Measurements from ENCODE around the gene MORN1. TPM values are rescaled to one million over a fixed set of nuclear protein-coding genes. Genes with fewer than 3 reads are reported as not detected.
A peak's percentile ranks its signal among the peaks of the same experiment; 100 is the strongest.

MORN1 gene
- total RNA-seq, 2 experiments from 2014 or later: 10.5 to 11.6 TPM

DNA sequence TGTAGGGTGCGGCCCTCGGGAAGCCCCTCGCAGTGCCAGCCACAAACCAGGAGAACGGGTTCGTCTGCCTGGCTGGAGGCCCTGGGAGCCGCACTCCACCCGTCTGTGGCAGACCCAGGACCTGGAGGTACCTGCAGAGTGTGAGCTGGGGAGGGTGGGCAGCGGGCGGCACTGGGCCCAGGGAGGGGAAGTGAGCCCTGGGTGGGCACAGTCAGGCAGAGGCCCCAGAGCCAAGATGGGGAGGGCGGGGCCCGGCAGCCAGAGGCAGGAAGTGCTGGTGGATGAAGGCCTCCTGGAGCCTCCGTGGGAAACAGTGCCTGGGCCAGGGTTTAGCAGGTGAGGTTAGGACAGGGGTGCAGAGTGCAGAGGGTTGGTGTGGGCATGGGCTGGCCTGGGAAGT is 25.0 kb upstream of the MORN1 start:
- peak overlapping the region; percentile 92 for H3K4me3 Mint-ChIP-seq
- peaks cover 4% of the 10 kb centered on the region for H3K36me3 Mint-ChIP-seq
- POLR2A ChIA-PET: interaction anchor here (0.6 to 5.0 kb wide), 15 partner anchors 9 to 227 kb away, joined by 3 to 98 read pairs (median 3); partner anchors contain the start of genes FAAP20, MORN1, PANK4 and PRXL2B
- ATAC-seq (ENCODE audit: low read depth) (peak; percentile 8), DNase-seq (peak; percentile 68)
- no peaks in the 10 kb centered on the region for H3K27me3 Mint-ChIP-seq
- no peaks in the 10 kb centered on the region for H3K9me3 Mint-ChIP-seq
- H3K27ac Mint-ChIP-seq: peak overlapping the region; percentile 92
- H3K4me1 Mint-ChIP-seq: peaks cover 23% of the 10 kb centered on the region

DNA sequence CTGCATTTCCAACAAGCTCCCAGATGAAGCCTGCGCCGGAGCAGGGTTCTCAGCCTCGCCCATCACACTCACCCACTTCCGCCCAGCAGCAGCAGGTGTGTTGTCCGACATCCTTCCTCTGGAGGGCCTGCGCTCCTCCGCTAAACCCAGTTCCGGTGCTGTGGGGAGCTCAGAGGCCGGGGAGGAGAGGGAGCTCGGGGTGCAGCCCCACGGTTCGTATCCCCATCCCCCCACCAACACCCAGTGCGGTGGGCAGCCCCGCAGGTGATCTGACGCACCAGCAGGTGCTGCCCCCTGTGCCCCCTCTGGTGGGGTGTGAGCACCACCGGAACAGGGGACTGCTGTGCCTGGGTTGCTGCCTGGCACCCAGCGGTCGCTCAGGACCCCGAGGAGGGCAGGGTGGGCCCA is 24.5 kb upstream of the MORN1 start:
- no peaks in the 10 kb centered on the region for H3K9me3 Mint-ChIP-seq
- H3K27ac Mint-ChIP-seq: peak overlapping the region; percentile 92
- H3K4me3 Mint-ChIP-seq: peak overlapping the region; percentile 92
- ATAC-seq (ENCODE audit: low read depth) (peak; percentile 32), DNase-seq (peak; percentile 74)
- H3K36me3 Mint-ChIP-seq: peaks cover 4% of the 10 kb centered on the region
- peaks cover 25% of the 10 kb centered on the region for H3K4me1 Mint-ChIP-seq
- POLR2A ChIA-PET: interaction anchor here (0.6 to 5.0 kb wide), 17 partner anchors 8 to 373 kb away, joined by 3 to 98 read pairs (median 3); partner anchors contain the start of genes FAAP20, MORN1, PANK4 and PRXL2B
- H3K27me3 Mint-ChIP-seq: no peaks in the 10 kb centered on the region

DNA sequence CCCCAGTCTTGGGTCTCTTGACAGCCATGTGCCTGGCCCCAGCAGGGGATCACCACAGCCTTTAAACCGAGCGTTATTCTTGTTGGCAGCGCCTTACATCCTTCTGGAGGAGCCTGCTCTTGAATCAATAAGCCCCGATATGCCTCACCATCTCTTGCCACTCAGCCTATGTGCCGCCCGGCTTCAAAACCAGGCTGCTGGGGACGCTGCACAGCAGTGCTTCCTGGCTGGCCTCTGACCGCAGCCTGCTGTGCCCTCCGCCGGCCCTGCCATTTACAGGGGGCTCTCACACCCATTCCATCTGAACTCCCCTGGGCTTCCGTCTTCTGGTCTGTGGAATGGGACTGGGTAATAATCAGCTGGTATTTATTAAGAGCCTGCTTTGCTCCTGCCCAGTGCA is 24.0 kb upstream of the MORN1 start:
- Mint-ChIP-seq H3K4me1 (peaks cover 29% of the 10 kb centered on the region), H3K36me3 (peaks cover 4% of the 10 kb centered on the region), H3K27ac (peak overlapping the region; percentile 92), H3K4me3 (peak overlapping the region; percentile 92), H3K9me3 (no peaks in the 10 kb centered on the region), H3K27me3 (no peaks in the 10 kb centered on the region)
- POLR2A ChIA-PET: interaction anchor here (0.7 to 5.0 kb wide), 13 partner anchors 10 to 374 kb away, joined by 3 to 98 read pairs (median 5); partner anchors contain the start of genes FAAP20, MORN1, PANK4 and PRXL2B
- DNase-seq: peak; percentile 60
- no peak for ATAC-seq (ENCODE audit: low read depth)

DNA sequence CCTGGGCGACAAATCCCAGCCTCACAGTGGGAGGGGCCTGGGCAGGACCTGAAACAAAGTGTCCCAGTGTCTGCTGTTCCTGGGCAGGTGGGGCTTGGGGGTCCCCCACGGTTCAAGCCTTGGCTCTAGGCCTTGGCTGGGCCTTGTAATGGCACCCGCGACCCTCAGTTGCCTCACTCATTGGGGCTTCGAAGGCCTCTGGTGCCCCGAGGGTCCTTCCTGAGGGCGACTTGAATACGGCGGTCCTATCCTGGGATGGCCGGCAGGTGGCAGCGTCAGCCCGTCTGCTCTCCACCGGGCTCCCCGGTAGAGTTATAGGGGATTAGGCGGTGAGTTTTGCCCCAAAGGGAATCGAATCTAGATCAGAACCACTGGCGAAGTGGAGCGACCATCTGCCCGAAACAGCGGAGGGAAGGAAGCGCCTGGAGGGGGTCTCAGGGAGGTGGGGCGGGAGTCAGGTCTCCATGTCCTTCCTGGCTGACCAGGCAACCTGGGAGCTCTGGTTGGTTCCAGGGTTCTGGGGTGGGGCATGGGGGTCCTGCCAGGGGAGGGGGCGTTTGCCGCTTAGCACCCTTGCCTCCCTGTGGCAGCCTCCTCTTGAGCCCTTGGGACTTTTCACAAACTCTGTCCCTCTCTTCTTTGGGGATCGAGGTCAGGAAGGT is 23.1 kb upstream of the MORN1 start:
- peak; percentile 87 for DNase-seq
- Mint-ChIP-seq H3K4me1 (peaks cover 29% of the 10 kb centered on the region), H3K27ac (peak overlapping the region; percentile 92), H3K36me3 (peaks cover 4% of the 10 kb centered on the region), H3K9me3 (no peaks in the 10 kb centered on the region), H3K27me3 (no peaks in the 10 kb centered on the region), H3K4me3 (peak overlapping the region; percentile 92)
- peak; percentile 23 for ATAC-seq (ENCODE audit: low read depth)
- POLR2A ChIA-PET: interaction anchor here (1.3 to 5.0 kb wide), 6 partner anchors 23 to 374 kb away, joined by 5 to 98 read pairs (median 22); partner anchors contain the start of genes MORN1, PANK4, PRXL2B and RER1

DNA sequence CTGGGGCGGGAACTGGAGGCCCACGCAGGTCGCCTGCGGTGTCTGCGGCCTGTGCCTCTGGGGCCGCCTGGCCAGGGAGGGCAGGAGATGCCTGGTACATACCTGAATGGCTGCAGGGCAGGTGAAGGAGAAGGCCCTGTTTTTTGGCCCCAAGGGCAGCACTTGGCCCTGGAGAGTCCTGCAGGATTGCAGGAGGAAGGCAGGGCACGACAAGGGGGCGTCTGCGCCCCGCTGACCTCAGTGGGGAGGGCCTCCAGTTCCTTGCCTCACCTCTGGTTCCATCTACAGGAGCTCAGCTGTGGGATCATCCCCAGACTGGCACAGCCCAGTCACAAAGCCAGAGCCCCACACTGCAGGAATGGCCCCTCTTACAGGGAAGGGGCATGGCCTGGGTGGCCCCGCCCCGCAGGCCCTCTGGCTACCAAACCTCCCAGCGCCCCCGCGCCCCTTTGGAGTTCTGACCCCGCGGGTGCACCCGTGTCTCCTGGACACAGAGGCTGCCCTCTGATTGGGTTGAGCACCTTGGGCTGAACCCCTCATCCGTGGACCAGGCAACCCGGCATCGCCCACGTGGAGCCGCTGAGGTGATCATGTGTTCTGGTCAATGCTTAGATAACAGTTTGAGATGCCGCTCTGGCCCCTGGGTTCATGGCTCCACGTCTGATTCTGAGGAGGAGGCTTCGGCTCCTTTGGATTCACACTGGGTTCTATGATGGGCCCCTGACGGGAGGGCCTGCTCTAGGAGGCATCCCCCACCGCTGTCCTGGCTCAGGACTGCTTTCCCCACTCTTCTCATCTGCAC is 22.3 kb upstream of the MORN1 start:
- Mint-ChIP-seq H3K36me3 (peaks cover 4% of the 10 kb centered on the region), H3K4me3 (peak overlapping the region; percentile 92), H3K4me1 (peaks cover 29% of the 10 kb centered on the region), H3K27ac (peak overlapping the region; percentile 92), H3K27me3 (no peaks in the 10 kb centered on the region), H3K9me3 (no peaks in the 10 kb centered on the region)
- no peak for ATAC-seq (ENCODE audit: low read depth)
- DNase-seq: peak; percentile 65
- POLR2A ChIA-PET: interaction anchor here (0.6 to 5.0 kb wide), 14 partner anchors 22 to 219 kb away, joined by 3 to 98 read pairs (median 7); partner anchors contain the start of genes FAAP20, MORN1, PANK4 and PRXL2B

DNA sequence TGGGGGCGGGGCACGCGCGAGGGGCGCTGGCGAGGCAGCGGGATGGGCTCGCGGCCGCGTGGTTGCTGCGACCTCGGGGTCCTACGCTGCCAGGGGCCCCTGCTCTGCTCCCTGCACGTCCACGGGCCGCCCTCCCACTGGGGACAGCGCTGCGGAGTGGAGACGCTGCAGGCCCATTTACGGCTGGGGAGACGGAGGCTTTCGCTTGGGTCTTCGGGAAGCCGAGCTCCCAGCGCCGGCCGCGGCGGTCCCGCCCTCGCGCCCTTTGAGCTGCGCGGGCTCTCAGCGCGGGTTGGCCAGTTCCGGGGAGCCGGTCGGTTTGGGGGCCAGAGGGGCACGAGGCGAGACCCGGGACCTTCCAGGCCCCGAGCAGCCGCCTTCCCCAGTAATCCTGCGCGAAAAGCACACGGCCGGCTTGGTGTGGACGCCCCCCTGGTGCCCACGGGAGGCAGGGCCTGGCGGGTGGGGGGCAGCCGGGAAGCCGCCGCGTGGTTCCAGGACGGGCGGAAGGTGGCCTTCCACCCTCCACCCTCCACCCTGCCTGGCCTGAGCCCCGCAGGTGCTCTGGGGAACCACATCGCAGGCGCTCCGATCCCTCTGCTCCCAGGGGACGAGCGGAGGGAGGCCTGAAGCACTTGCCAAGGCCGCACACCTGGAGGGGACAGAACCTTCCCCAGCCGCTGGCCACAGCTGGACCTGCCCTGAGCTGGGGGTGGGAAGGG is 21.6 kb upstream of the MORN1 start:
- Mint-ChIP-seq H3K4me1 (peaks cover 29% of the 10 kb centered on the region), H3K27ac (peak overlapping the region; percentile 16), H3K27me3 (no peaks in the 10 kb centered on the region), H3K4me3 (peak overlapping the region; percentile 92), H3K36me3 (peaks cover 4% of the 10 kb centered on the region), H3K9me3 (no peaks in the 10 kb centered on the region)
- DNase-seq (no peak), ATAC-seq (ENCODE audit: low read depth) (peak; percentile 38)
- POLR2A ChIA-PET: interaction anchor here (0.8 to 2.9 kb wide), 10 partner anchors 21 to 218 kb away, joined by 3 to 40 read pairs (median 6); partner anchors contain the start of genes FAAP20, MORN1, PANK4 and PRXL2B

DNA sequence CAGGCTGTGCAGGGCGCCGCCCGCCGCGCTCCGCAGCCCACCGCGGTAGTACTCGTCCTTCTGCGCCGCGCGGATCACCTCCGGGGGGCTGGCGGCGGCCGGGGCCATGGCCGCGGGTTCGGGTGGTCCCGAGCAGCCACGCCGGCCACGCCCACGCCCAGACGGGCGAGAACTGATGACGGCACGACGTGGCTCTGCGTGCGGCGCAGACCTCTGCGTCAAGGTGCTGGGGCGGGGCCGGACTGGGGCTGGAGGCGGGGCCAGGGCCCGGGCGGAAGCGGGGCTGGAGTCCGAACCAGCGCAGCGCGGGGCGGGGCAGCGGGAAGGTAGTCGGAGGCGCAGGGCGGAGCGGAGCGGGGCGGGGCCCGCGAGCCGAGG is 21.0 kb upstream of the MORN1 start, which contains the start of gene PEX10:
TSS of gene PEX10 (minus strand) at position 170 of the 378 bp plus-strand sequence. CDS start at position 108, 62 bp downstream.
- Mint-ChIP-seq H3K27me3 (no peaks in the 10 kb centered on the region), H3K9me3 (no peaks in the 10 kb centered on the region), H3K4me1 (peaks cover 29% of the 10 kb centered on the region), H3K27ac (peak within 1 kb of the TSS; percentile 90), H3K4me3 (peak within 1 kb of the TSS; percentile 92), H3K36me3 (peaks cover 4% of the 10 kb centered on the region)
- POLR2A ChIA-PET: interaction anchor here (0.8 to 2.9 kb wide), 9 partner anchors 21 to 217 kb away, joined by 3 to 40 read pairs (median 7); partner anchors contain the start of genes FAAP20, MORN1, PANK4 and PRXL2B
- DNase-seq: peak; percentile 100
- ATAC-seq (ENCODE audit: low read depth): peak; percentile 75

DNA sequence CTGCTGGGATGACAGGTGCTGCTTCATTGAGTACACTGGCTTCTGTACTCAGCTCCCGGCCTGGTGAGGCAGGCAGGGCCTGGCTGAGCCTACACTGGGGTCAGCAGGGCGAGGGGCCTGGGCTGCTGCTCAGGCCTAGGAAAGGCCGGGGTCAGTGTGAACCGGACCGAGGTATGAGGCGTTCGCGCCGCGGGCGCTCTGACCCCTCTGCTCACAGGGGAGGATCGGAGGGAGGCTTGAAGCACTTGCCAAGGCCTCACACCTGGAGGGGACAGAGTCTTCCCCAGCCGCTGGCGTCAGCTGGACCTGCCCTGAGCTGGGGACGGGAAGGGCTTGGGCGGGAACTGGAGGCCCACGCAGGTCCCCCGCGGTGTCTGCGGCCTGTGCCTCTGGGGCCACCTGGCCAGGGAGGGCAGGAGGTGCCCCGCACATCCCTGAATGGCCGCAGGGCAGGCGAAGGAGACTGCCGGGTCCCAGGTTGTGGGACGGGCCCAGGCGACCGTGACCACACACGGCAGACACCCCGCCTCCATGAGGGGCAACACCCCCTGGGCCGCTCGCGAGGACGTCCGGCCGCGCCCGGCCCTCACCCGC is 20.5 kb upstream of the MORN1 start:
- H3K4me3 Mint-ChIP-seq: peak overlapping the region; percentile 88
- H3K9me3 Mint-ChIP-seq: no peaks in the 10 kb centered on the region
- peaks cover 26% of the 10 kb centered on the region for H3K4me1 Mint-ChIP-seq
- H3K36me3 Mint-ChIP-seq: peaks cover 4% of the 10 kb centered on the region
- ATAC-seq (ENCODE audit: low read depth) (peak; percentile 17), DNase-seq (no peak)
- POLR2A ChIA-PET: interaction anchor here (0.7 to 2.9 kb wide), 6 partner anchors 15 to 224 kb away, joined by 3 to 18 read pairs (median 3); partner anchors contain the start of gene PRXL2B
- no peaks in the 10 kb centered on the region for H3K27me3 Mint-ChIP-seq
- peak overlapping the region; percentile 90 for H3K27ac Mint-ChIP-seq

DNA sequence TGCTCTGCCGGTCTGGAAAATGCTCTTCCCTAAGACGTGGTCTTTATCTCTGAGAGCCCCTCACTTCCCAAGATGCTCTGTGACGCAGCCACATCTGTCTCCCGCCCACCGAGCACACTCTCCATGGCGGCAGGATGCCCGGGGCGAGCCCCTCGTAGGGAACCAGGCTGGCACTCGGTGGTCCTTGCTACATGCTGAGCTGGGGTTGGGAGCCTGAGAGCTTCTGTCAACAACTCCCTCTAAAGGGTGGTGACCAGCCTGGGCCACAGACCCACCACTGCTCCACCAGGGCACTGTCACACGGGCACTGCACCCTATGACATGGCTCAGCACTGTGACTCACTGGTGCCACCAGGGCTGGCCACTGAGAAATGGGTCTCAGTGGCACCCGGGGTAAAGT is 18.4 kb upstream of the MORN1 start:
- no peaks in the 10 kb centered on the region for H3K36me3 Mint-ChIP-seq

DNA sequence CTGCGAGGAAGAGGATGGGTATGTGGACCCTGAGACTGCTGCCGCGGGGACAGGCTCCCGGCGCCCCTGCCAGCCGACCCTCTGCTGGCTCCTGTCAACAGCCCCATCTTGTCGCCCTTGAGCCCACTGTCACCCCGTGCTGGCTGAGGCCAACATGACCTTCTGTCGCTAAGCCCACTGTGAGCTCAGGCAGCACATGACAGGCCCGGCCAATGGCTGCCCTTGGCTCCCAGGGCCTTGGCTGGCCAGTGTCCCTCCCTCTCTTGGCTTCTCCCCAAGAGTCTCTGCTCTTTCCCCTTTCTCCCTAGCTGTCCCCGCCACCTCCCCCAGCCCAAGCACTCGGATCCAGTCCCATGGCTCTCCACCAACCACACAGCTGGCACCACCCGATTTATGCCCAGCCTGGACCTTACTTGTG is 17.5 kb upstream of the MORN1 start:
- H3K27ac Mint-ChIP-seq: no peak overlapping the region
- peaks cover 9% of the 10 kb centered on the region for H3K4me1 Mint-ChIP-seq
- H3K9me3 Mint-ChIP-seq: no peaks in the 10 kb centered on the region
- H3K27me3 Mint-ChIP-seq: no peaks in the 10 kb centered on the region
- POLR2A ChIA-PET: interaction anchor here (0.8 kb wide), 1 partner anchor 17 kb away, joined by 3 read pairs; the partner anchor contains the start of genes MORN1 and RER1
- ATAC-seq (ENCODE audit: low read depth) (no peak), DNase-seq (no peak)
- no peaks in the 10 kb centered on the region for H3K36me3 Mint-ChIP-seq
- no peak overlapping the region for H3K4me3 Mint-ChIP-seq

More for the DNA sequence above, 18.4 kb upstream of the MORN1 start:
- Mint-ChIP-seq H3K4me3 (no peak overlapping the region), H3K27me3 (no peaks in the 10 kb centered on the region), H3K27ac (no peak overlapping the region), H3K4me1 (peaks cover 16% of the 10 kb centered on the region), H3K9me3 (no peaks in the 10 kb centered on the region)
- POLR2A ChIA-PET: interaction anchor here (1.1 to 1.4 kb wide), 2 partner anchors 18 to 137 kb away, joined by 3 to 6 read pairs; partner anchors contain the start of genes MORN1 and RER1
- DNase-seq: no peak
- ATAC-seq (ENCODE audit: low read depth): no peak

DNA sequence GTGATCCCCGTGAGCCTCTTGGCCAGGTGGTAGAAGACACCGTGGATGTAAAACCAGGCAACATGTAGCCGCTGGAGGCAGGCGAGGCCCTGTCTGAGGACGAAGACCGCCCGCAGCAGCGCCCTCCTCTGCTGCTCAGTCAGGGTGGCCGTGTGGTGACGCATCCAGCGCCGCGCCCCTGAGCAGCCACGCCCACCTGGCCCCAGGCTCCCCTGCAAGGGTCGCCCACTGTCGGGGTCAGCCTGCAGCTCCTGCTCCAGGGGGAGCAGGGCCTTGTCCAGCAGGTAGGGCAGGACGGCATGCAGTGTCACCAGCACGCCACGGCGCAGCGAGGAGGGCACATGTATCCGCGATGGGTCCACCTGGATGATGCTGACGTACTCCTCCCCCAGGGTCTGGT is 17.1 kb upstream of the MORN1 start:
- POLR2A ChIA-PET: interaction anchor here (1.2 kb wide), 1 partner anchor 17 kb away, joined by 4 read pairs; the partner anchor contains the start of genes MORN1 and RER1

DNA sequence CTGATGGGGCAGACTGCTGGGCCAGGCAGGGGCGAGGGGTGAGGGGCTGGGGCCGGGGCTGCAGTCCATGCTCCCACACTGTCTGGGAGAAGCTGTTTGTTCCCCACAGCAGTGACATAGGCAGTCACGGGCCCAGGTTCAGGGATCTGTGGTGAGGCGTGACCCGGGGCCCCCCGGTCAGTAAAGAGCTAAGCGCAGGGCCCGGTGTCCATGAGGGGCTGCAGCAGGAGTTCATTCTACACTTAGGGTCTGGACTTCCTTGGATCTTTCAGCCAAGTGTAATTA is 16.6 kb upstream of the MORN1 start:
- peaks cover under 1% of the 10 kb centered on the region for H3K36me3 Mint-ChIP-seq

More for the DNA sequence above, 17.1 kb upstream of the MORN1 start:
- Mint-ChIP-seq H3K27me3 (no peaks in the 10 kb centered on the region), H3K4me1 (peaks cover 8% of the 10 kb centered on the region), H3K36me3 (no peaks in the 10 kb centered on the region), H3K27ac (no peak overlapping the region), H3K4me3 (no peak overlapping the region), H3K9me3 (no peaks in the 10 kb centered on the region)
- DNase-seq (no peak), ATAC-seq (ENCODE audit: low read depth) (no peak)

More for the DNA sequence above, 16.6 kb upstream of the MORN1 start:
- Mint-ChIP-seq H3K4me1 (peaks cover 8% of the 10 kb centered on the region), H3K9me3 (no peaks in the 10 kb centered on the region), H3K4me3 (no peak overlapping the region), H3K27ac (no peak overlapping the region), H3K27me3 (no peaks in the 10 kb centered on the region)
- ATAC-seq (ENCODE audit: low read depth): no peak
- no peak for DNase-seq
- POLR2A ChIA-PET: interaction anchor here (1.2 to 1.5 kb wide), 2 partner anchors 9 to 17 kb away, joined by 3 to 4 read pairs; partner anchors contain the start of genes MORN1 and RER1

Measured in activated naive CD8-positive, alpha-beta T cell treated with anti-CD3 and anti-CD28 coated beads, Interleukin-2, amount 10 ng/mL, durations not matched to agents 7 days and 5 days (primary cell).